Sciatic nerve (tissue), 2 donors: ENCODE measurements around the gene C2orf68. TPM values are rescaled to one million over a fixed set of nuclear protein-coding genes. Genes with fewer than 3 reads are reported as not detected.
"Not testable (repeated sequence)": the region's sequence is repeated elsewhere in the genome, so short reads cannot be mapped to it uniquely, and the experiment has no call there.

Experiments
- ATAC-seq: fragments of 200-7000 bp; cut with Tn5 transposase; one replicate; pipeline ENCODE4 v1.9.1; 2020; ENCODE audit warnings: mild to moderate bottlenecking, moderate library complexity
- DNase-seq: peaks from one replicate; pipeline ENCODE4 v3.0.0-alpha.2; 2020; ENCODE audit warnings: low spot score
- intact Hi-C: fragments of 100-400 bp; cut with DNase I; formaldehyde crosslinking; loops from one replicate; pipeline ENCODE4 v1.14.2; 2022
- total RNA-seq: library from RNA; stranded (reverse); fragmentation: NEBNext Ultra II Directional; extraction: Animal tissue kit (Norgen Biotek cat#: 25700); gene quantifications from one replicate; pipeline ENCODE4 v1.2.1, GENCODE V29; 2021
- donor health status: DM: no; HTN: no; CAD: no.
- donor health status: DM: no; HTN: no; CAD: no.

C2orf68 gene
- total RNA-seq: 41.6 TPM

- DNase-seq (peak; percentile 95), ATAC-seq (peak; percentile 92)
- intact Hi-C loops: loop anchor here (10.0 kb wide), 1 partner anchor 453 kb away; no protein-coding TSS in a partner anchor
These were observed at the start of gene C2orf68 for GRCh38 chr2:85611705-85612587. TSS of gene C2orf68 (minus strand) at chr2:85612066. CDS start at chr2:85611984, 82 bp downstream.

GRCh38 chr2:85661139-85661858 is 49.4 kb upstream of the C2orf68 start:
- intact Hi-C loops: no loop called here
- DNase-seq (no peak), ATAC-seq (no peak)

GRCh38 chr2:85660725-85661124 is 48.9 kb upstream of the C2orf68 start:
- intact Hi-C loops: no loop called here
- no peak for DNase-seq
- ATAC-seq: no peak

GRCh38 chr2:85660301-85660700 is 48.4 kb upstream of the C2orf68 start:
- DNase-seq, ATAC-seq, intact Hi-C loops: not testable (repeated sequence)

- DNase-seq (no peak), ATAC-seq (no peak)
- intact Hi-C loops: no loop called here
These were observed 47.6 kb upstream of the C2orf68 start for GRCh38 chr2:85659324-85659981.

GRCh38 chr2:85657399-85657798 is 45.5 kb upstream of the C2orf68 start:
- ATAC-seq: not testable (repeated sequence)

GRCh38 chr2:85656468-85656867 is 44.6 kb upstream of the C2orf68 start:
- intact Hi-C loops: no loop called here
- ATAC-seq (no peak), DNase-seq (no peak)

More at GRCh38 chr2:85657399-85657798, 45.5 kb upstream of the C2orf68 start:
- DNase-seq, intact Hi-C loops: not testable (repeated sequence)

GRCh38 chr2:85655961-85656417 is 44.1 kb upstream of the C2orf68 start:
- ATAC-seq (no peak), DNase-seq (no peak)
- intact Hi-C loops: no loop called here

- ATAC-seq: no peak
- intact Hi-C loops: no loop called here
- DNase-seq: no peak
These were observed 42.1 kb upstream of the C2orf68 start for GRCh38 chr2:85653996-85654395.

GRCh38 chr2:85652056-85652455 is 40.2 kb upstream of the C2orf68 start:
- no peak for ATAC-seq
- DNase-seq: no peak
- intact Hi-C loops: no loop called here

GRCh38 chr2:85651097-85651496 is 39.2 kb upstream of the C2orf68 start:
- DNase-seq (no peak), ATAC-seq (no peak)
- intact Hi-C loops: no loop called here

- DNase-seq: no peak
- intact Hi-C loops: no loop called here
- no peak for ATAC-seq
These were observed 38.6 kb upstream of the C2orf68 start for GRCh38 chr2:85650456-85650855.

- no peak for ATAC-seq
- intact Hi-C loops: no loop called here
- DNase-seq: no peak
These were observed 37.6 kb upstream of the C2orf68 start for GRCh38 chr2:85649201-85650190.

- DNase-seq (no peak), ATAC-seq (no peak)
- intact Hi-C loops: no loop called here
These were observed 36.8 kb upstream of the C2orf68 start for GRCh38 chr2:85648619-85649018.

GRCh38 chr2:85647823-85648526 is 36.1 kb upstream of the C2orf68 start:
- intact Hi-C loops: no loop called here
- peak; percentile 28 for DNase-seq
- no peak for ATAC-seq

- no peak for DNase-seq
- intact Hi-C loops: no loop called here
- no peak for ATAC-seq
These were observed 34.3 kb upstream of the C2orf68 start for GRCh38 chr2:85646166-85646565.

GRCh38 chr2:85644909-85645308 is 33.0 kb upstream of the C2orf68 start:
- ATAC-seq (no peak), DNase-seq (peak; percentile 14)
- intact Hi-C loops: no loop called here

GRCh38 chr2:85642725-85643124 is 30.9 kb upstream of the C2orf68 start:
- no peak for DNase-seq
- intact Hi-C loops: no loop called here
- no peak for ATAC-seq
